ENCODE measurements around the gene SHCBP1L.
"Not testable (repeated sequence)": the region's sequence is repeated elsewhere in the genome, so short reads cannot be mapped to it uniquely, and the experiment has no call there.

SHCBP1L gene

GRCh38 chr1:182965096-182965495 lies 12.1 kb upstream of the SHCBP1L start:
- Histone ChIP-seq H3K4me3 (ENCODE audit: low read length in 2 of 2) (no peak overlapping the region), H3K27ac (ENCODE audit: low read length) (no peak overlapping the region), H3K36me3 (ENCODE audit: control insufficient read depth in 2 of 2, insufficient read depth in 2 of 2, low read length in 2 of 2) (no peaks in the 10 kb centered on the region), H3K27me3 (ENCODE audit: control insufficient read depth in 1 of 2, insufficient read depth in 2 of 2, low read length in 2 of 2) (no peaks in the 10 kb centered on the region), H3K9me3 (ENCODE audit: control insufficient read depth in 2 of 2, low read length in 2 of 2) (no peaks in the 10 kb centered on the region), H3K9ac (ENCODE audit: low read length in 2 of 2) (no peak overlapping the region), H3K4me1 (ENCODE audit: control insufficient read depth, insufficient read depth, low read length) (peaks cover 4% of the 10 kb centered on the region)

- H3K4me3 ChIP-seq (ENCODE audit: low read length in 2 of 2), result peak overlapping the region; percentile 57 to 63
- peaks cover 4% of the 10 kb centered on the region for H3K4me1 ChIP-seq (ENCODE audit: control insufficient read depth, insufficient read depth, low read length)
- H3K27ac ChIP-seq (ENCODE audit: low read length), result no peak overlapping the region
- no peaks in the 10 kb centered on the region for H3K27me3 ChIP-seq (ENCODE audit: control insufficient read depth in 1 of 2, insufficient read depth in 2 of 2, low read length in 2 of 2)
- H3K9me3 ChIP-seq (ENCODE audit: control insufficient read depth in 2 of 2, low read length in 2 of 2), result no peaks in the 10 kb centered on the region
- H3K36me3 ChIP-seq (ENCODE audit: control insufficient read depth in 2 of 2, insufficient read depth in 2 of 2, low read length in 2 of 2), result no peaks in the 10 kb centered on the region
- H3K9ac ChIP-seq (ENCODE audit: low read length in 2 of 2), result peak overlapping the region; percentile 60 to 68
These were observed 9.7 kb upstream of the SHCBP1L start for GRCh38 chr1:182962554-182963115.

GRCh38 chr1:182960046-182960445 lies 7.1 kb upstream of the SHCBP1L start:
- Histone ChIP-seq H3K9me3 (ENCODE audit: control insufficient read depth in 2 of 2, low read length in 2 of 2) (no peaks in the 10 kb centered on the region), H3K36me3 (ENCODE audit: control insufficient read depth in 2 of 2, insufficient read depth in 2 of 2, low read length in 2 of 2) (no peaks in the 10 kb centered on the region), H3K27ac (ENCODE audit: low read length) (no peak overlapping the region), H3K27me3 (ENCODE audit: control insufficient read depth in 1 of 2, insufficient read depth in 2 of 2, low read length in 2 of 2) (no peaks in the 10 kb centered on the region), H3K4me3 (ENCODE audit: low read length in 2 of 2) (no peak overlapping the region), H3K9ac (ENCODE audit: low read length in 2 of 2) (no peak overlapping the region), H3K4me1 (ENCODE audit: control insufficient read depth, insufficient read depth, low read length) (peaks cover 4% of the 10 kb centered on the region)

GRCh38 chr1:182957902-182958395 lies 5.0 kb upstream of the SHCBP1L start:
- no peak overlapping the region for H3K4me3 ChIP-seq (ENCODE audit: low read length in 2 of 2)
- H3K27me3 ChIP-seq (ENCODE audit: control insufficient read depth in 1 of 2, insufficient read depth in 2 of 2, low read length in 2 of 2), result peaks cover 0 to 5% of the 10 kb centered on the region in 2 donors
- H3K4me1 ChIP-seq (ENCODE audit: control insufficient read depth, insufficient read depth, low read length), result peaks cover 4% of the 10 kb centered on the region
- no peak overlapping the region for H3K9ac ChIP-seq (ENCODE audit: low read length in 2 of 2)
- H3K9me3 ChIP-seq (ENCODE audit: control insufficient read depth in 2 of 2, low read length in 2 of 2), result no peaks in the 10 kb centered on the region
- H3K27ac ChIP-seq (ENCODE audit: low read length), result no peak overlapping the region
- H3K36me3 ChIP-seq (ENCODE audit: control insufficient read depth in 2 of 2, insufficient read depth in 2 of 2, low read length in 2 of 2), result no peaks in the 10 kb centered on the region

GRCh38 chr1:182956708-182957365 lies 3.9 kb upstream of the SHCBP1L start:
- no peak overlapping the region for H3K9ac ChIP-seq (ENCODE audit: low read length in 2 of 2)
- no peaks in the 10 kb centered on the region for H3K36me3 ChIP-seq (ENCODE audit: control insufficient read depth in 2 of 2, insufficient read depth in 2 of 2, low read length in 2 of 2)
- peaks cover 3 to 14% of the 10 kb centered on the region in 2 donors for H3K27me3 ChIP-seq (ENCODE audit: control insufficient read depth in 1 of 2, insufficient read depth in 2 of 2, low read length in 2 of 2)
- H3K4me1 ChIP-seq (ENCODE audit: control insufficient read depth, insufficient read depth, low read length), result peaks cover 2% of the 10 kb centered on the region
- no peak overlapping the region for H3K4me3 ChIP-seq (ENCODE audit: low read length in 2 of 2)
- H3K9me3 ChIP-seq (ENCODE audit: control insufficient read depth in 2 of 2, low read length in 2 of 2), result no peaks in the 10 kb centered on the region
- H3K27ac ChIP-seq (ENCODE audit: low read length), result no peak overlapping the region

- H3K27ac ChIP-seq (ENCODE audit: low read length), result no peak overlapping the region
- no peaks in the 10 kb centered on the region for H3K36me3 ChIP-seq (ENCODE audit: control insufficient read depth in 2 of 2, insufficient read depth in 2 of 2, low read length in 2 of 2)
- peaks cover 2% of the 10 kb centered on the region for H3K4me1 ChIP-seq (ENCODE audit: control insufficient read depth, insufficient read depth, low read length)
- H3K4me3 ChIP-seq (ENCODE audit: low read length in 2 of 2), result no peak overlapping the region
- peaks cover 3 to 17% of the 10 kb centered on the region in 2 donors for H3K27me3 ChIP-seq (ENCODE audit: control insufficient read depth in 1 of 2, insufficient read depth in 2 of 2, low read length in 2 of 2)
- no peaks in the 10 kb centered on the region for H3K9me3 ChIP-seq (ENCODE audit: control insufficient read depth in 2 of 2, low read length in 2 of 2)
- no peak overlapping the region for H3K9ac ChIP-seq (ENCODE audit: low read length in 2 of 2)
These were observed 2.9 kb upstream of the SHCBP1L start for GRCh38 chr1:182955596-182956588.

- no peak overlapping the region for H3K4me3 ChIP-seq (ENCODE audit: low read length in 2 of 2)
- H3K4me1 ChIP-seq (ENCODE audit: control insufficient read depth, insufficient read depth, low read length), result peaks cover 2% of the 10 kb centered on the region
- no peaks in the 10 kb centered on the region for H3K9me3 ChIP-seq (ENCODE audit: control insufficient read depth in 2 of 2, low read length in 2 of 2)
- no peak overlapping the region for H3K9ac ChIP-seq (ENCODE audit: low read length in 2 of 2)
- no peak overlapping the region for H3K27ac ChIP-seq (ENCODE audit: low read length)
- H3K27me3 ChIP-seq (ENCODE audit: control insufficient read depth in 1 of 2, insufficient read depth in 2 of 2, low read length in 2 of 2), result peaks cover 3 to 17% of the 10 kb centered on the region in 2 donors
- H3K36me3 ChIP-seq (ENCODE audit: control insufficient read depth in 2 of 2, insufficient read depth in 2 of 2, low read length in 2 of 2), result no peaks in the 10 kb centered on the region
These were observed 860 bp upstream of the SHCBP1L start for GRCh38 chr1:182953826-182954225.

GRCh38 chr1:182943336-182943735 lies 9.6 kb downstream of the SHCBP1L start:
- not testable (repeated sequence) for H3K27ac ChIP-seq (ENCODE audit: low read length); H3K9ac ChIP-seq (ENCODE audit: low read length in 2 of 2); H3K4me1 ChIP-seq (ENCODE audit: control insufficient read depth, insufficient read depth, low read length); H3K27me3 ChIP-seq (ENCODE audit: control insufficient read depth in 1 of 2, insufficient read depth in 2 of 2, low read length in 2 of 2); H3K9me3 ChIP-seq (ENCODE audit: control insufficient read depth in 2 of 2, low read length in 2 of 2); H3K36me3 ChIP-seq (ENCODE audit: control insufficient read depth in 2 of 2, insufficient read depth in 2 of 2, low read length in 2 of 2); H3K4me3 ChIP-seq (ENCODE audit: low read length in 2 of 2)

- H3K36me3 ChIP-seq (ENCODE audit: control insufficient read depth in 2 of 2, insufficient read depth in 2 of 2, low read length in 2 of 2); H3K4me1 ChIP-seq (ENCODE audit: control insufficient read depth, insufficient read depth, low read length); H3K9ac ChIP-seq (ENCODE audit: low read length in 2 of 2); H3K27me3 ChIP-seq (ENCODE audit: control insufficient read depth in 1 of 2, insufficient read depth in 2 of 2, low read length in 2 of 2); H3K4me3 ChIP-seq (ENCODE audit: low read length in 2 of 2); H3K27ac ChIP-seq (ENCODE audit: low read length); H3K9me3 ChIP-seq (ENCODE audit: control insufficient read depth in 2 of 2, low read length in 2 of 2): not testable (repeated sequence)
These were observed 10.8 kb downstream of the SHCBP1L start for GRCh38 chr1:182942145-182942544.

- no peak overlapping the region for H3K4me3 ChIP-seq (ENCODE audit: low read length in 2 of 2)
- no peaks in the 10 kb centered on the region for H3K4me1 ChIP-seq (ENCODE audit: control insufficient read depth, insufficient read depth, low read length)
- H3K36me3 ChIP-seq (ENCODE audit: control insufficient read depth in 2 of 2, insufficient read depth in 2 of 2, low read length in 2 of 2), result no peaks in the 10 kb centered on the region
- no peak overlapping the region for H3K27ac ChIP-seq (ENCODE audit: low read length)
- no peaks in the 10 kb centered on the region for H3K9me3 ChIP-seq (ENCODE audit: control insufficient read depth in 2 of 2, low read length in 2 of 2)
- no peak overlapping the region for H3K9ac ChIP-seq (ENCODE audit: low read length in 2 of 2)
- H3K27me3 ChIP-seq (ENCODE audit: control insufficient read depth in 1 of 2, insufficient read depth in 2 of 2, low read length in 2 of 2), result peaks cover 0 to 3% of the 10 kb centered on the region in 2 donors
These were observed 13.6 kb downstream of the SHCBP1L start for GRCh38 chr1:182939413-182939812.

Data from stomach smooth muscle (tissue), 2 donors.